ENCODE measurements around the gene UGP2.

Gene UGP2

GRCh38 chr2:63819765-63820717 lies 21.7 kb upstream of the UGP2 start:
- H3K4me1 ChIP-seq: no peaks in the 10 kb centered on the region
- H3K27me3 ChIP-seq: no peaks in the 10 kb centered on the region
- H3K36me3 ChIP-seq: no peaks in the 10 kb centered on the region
- no peak overlapping the region for H3K4me3 ChIP-seq (ENCODE audit: low read depth, low read length)
- H3K9me3 ChIP-seq: no peaks in the 10 kb centered on the region
- TF ChIP-seq CTCF (IDR thresholded peaks at IDR 0.05; ENCODE audit: low read depth, low read length): no peak
- DNase-seq: no peak

GRCh38 chr2:63820969-63821368 lies 20.7 kb upstream of the UGP2 start:
- H3K4me1 ChIP-seq: no peaks in the 10 kb centered on the region
- no peak overlapping the region for H3K4me3 ChIP-seq (ENCODE audit: low read depth, low read length)
- H3K36me3 ChIP-seq: no peaks in the 10 kb centered on the region
- H3K27me3 ChIP-seq: no peaks in the 10 kb centered on the region
- no peak for DNase-seq
- no peaks in the 10 kb centered on the region for H3K9me3 ChIP-seq
- TF ChIP-seq CTCF (IDR thresholded peaks at IDR 0.05; ENCODE audit: low read depth, low read length): no peak

- DNase-seq: no peak
- H3K9me3 ChIP-seq: no peaks in the 10 kb centered on the region
- H3K4me1 ChIP-seq: no peaks in the 10 kb centered on the region
- H3K36me3 ChIP-seq: no peaks in the 10 kb centered on the region
- no peak for TF ChIP-seq CTCF (IDR thresholded peaks at IDR 0.05; ENCODE audit: low read depth, low read length)
- no peaks in the 10 kb centered on the region for H3K27me3 ChIP-seq
- H3K4me3 ChIP-seq (ENCODE audit: low read depth, low read length): no peak overlapping the region
Measured at GRCh38 chr2:63821396-63821795, 20.3 kb upstream of the UGP2 start.

GRCh38 chr2:63822478-63822877 lies 19.2 kb upstream of the UGP2 start:
- no peaks in the 10 kb centered on the region for H3K27me3 ChIP-seq
- H3K4me1 ChIP-seq: no peaks in the 10 kb centered on the region
- H3K36me3 ChIP-seq: no peaks in the 10 kb centered on the region
- no peaks in the 10 kb centered on the region for H3K9me3 ChIP-seq
- no peak for TF ChIP-seq CTCF (IDR thresholded peaks at IDR 0.05; ENCODE audit: low read depth, low read length)
- DNase-seq: no peak
- H3K4me3 ChIP-seq (ENCODE audit: low read depth, low read length): no peak overlapping the region

- Histone ChIP-seq H3K36me3 (no peaks in the 10 kb centered on the region), H3K4me1 (no peaks in the 10 kb centered on the region), H3K9me3 (no peaks in the 10 kb centered on the region), H3K27me3 (no peaks in the 10 kb centered on the region), H3K4me3 (ENCODE audit: low read depth, low read length) (no peak overlapping the region)
- no peak for TF ChIP-seq CTCF (IDR thresholded peaks at IDR 0.05; ENCODE audit: low read depth, low read length)
- no peak for DNase-seq
Measured at GRCh38 chr2:63827749-63828148, 13.9 kb upstream of the UGP2 start.

GRCh38 chr2:63831176-63831575 lies 10.5 kb upstream of the UGP2 start:
- no peaks in the 10 kb centered on the region for H3K27me3 ChIP-seq
- no peak for TF ChIP-seq CTCF (IDR thresholded peaks at IDR 0.05; ENCODE audit: low read depth, low read length)
- peaks cover 2% of the 10 kb centered on the region; the same call in 1 of the 2 replicates for H3K4me1 ChIP-seq
- H3K9me3 ChIP-seq: no peaks in the 10 kb centered on the region
- no peaks in the 10 kb centered on the region for H3K36me3 ChIP-seq
- no peak overlapping the region for H3K4me3 ChIP-seq (ENCODE audit: low read depth, low read length)
- no peak for DNase-seq
